IPS-NIHi11 (cell line): ENCODE data around the gene MYCBP.

Experiments
- DNase-seq: peaks from one replicate; pipeline ENCODE4 v3.0.0; 2012; ENCODE audit warnings: mixed read lengths, low spot score

The MYCBP gene

GRCh38 chr1:38820860-38821259 lies 52.3 kb downstream of the MYCBP start:
- DNase-seq = no peak

GRCh38 chr1:38819516-38819915 lies 53.6 kb downstream of the MYCBP start:
- DNase-seq = no peak

GRCh38 chr1:38819040-38819439 lies 54.1 kb downstream of the MYCBP start:
- peak; percentile 35 for DNase-seq

GRCh38 chr1:38818175-38818976 lies 54.8 kb downstream of the MYCBP start:
- DNase-seq = peak; percentile 94

- no peak for DNase-seq
Measured at GRCh38 chr1:38817267-38818174, 55.6 kb downstream of the MYCBP start.

- DNase-seq = no peak
Measured at GRCh38 chr1:38815903-38816627, 57.1 kb downstream of the MYCBP start.

- DNase-seq = no peak
Measured at GRCh38 chr1:38814984-38815464, 58.1 kb downstream of the MYCBP start.

GRCh38 chr1:38814444-38814983 lies 58.6 kb downstream of the MYCBP start:
- no peak for DNase-seq

GRCh38 chr1:38812981-38813380 lies 60.2 kb downstream of the MYCBP start:
- DNase-seq = no peak
